Ishikawa (cell line): Measurements from ENCODE around the gene DEGS2.

ENCODE experiments used
- CEBPB ChIP-seq: IDR thresholded peaks from 2 replicates; pipeline ENCODE4 v1.6.1; 2012
- CREB1 ChIP-seq: IDR thresholded peaks from 2 replicates; pipeline ENCODE4 v1.6.1; 2012; ENCODE audit warnings: low read depth
- EGR1 ChIP-seq: IDR thresholded peaks from 2 replicates; pipeline ENCODE4 v1.6.1; 2012
- EP300 ChIP-seq: IDR thresholded peaks from 2 replicates; pipeline ENCODE4 v1.6.1; 2012; ENCODE audit warnings: borderline replicate concordance
- FOXM1 ChIP-seq: IDR thresholded peaks from 2 replicates; pipeline ENCODE4 v1.6.1; 2012; ENCODE audit warnings: low read depth, borderline replicate concordance
- NFIC ChIP-seq: IDR thresholded peaks from 2 replicates; pipeline ENCODE4 v1.6.1; 2012
- RAD21 ChIP-seq: IDR thresholded peaks from 2 replicates; pipeline ENCODE4 v1.6.1; 2012; ENCODE audit warnings: low read depth
- TAF1 ChIP-seq: IDR thresholded peaks from 2 replicates; pipeline ENCODE4 v1.6.1; 2012; ENCODE audit warnings: low read depth, mild to moderate bottlenecking
- TCF12 ChIP-seq: IDR thresholded peaks from 2 replicates; pipeline ENCODE4 v1.6.1; 2012; ENCODE audit warnings: low read depth
- TEAD4 ChIP-seq: IDR thresholded peaks from 2 replicates; pipeline ENCODE4 v1.6.1; 2012
- YY1 ChIP-seq: IDR thresholded peaks from 2 replicates; pipeline ENCODE4 v1.6.1; 2012; ENCODE audit warnings: low read depth
- ZBTB7A ChIP-seq: IDR thresholded peaks from 2 replicates; pipeline ENCODE4 v1.6.1; 2012; ENCODE audit warnings: low read depth
- TF ChIP-seq, protein P1 (sequence below): IDR thresholded peaks from 2 replicates; pipeline ENCODE4 v1.6.1; 2012
- TF ChIP-seq, protein P2 (sequence below): IDR thresholded peaks from 2 replicates; pipeline ENCODE4 v1.6.1; 2012
- TF ChIP-seq, protein P3 (sequence below): IDR thresholded peaks from 2 replicates; pipeline ENCODE4 v1.6.1; 2012; ENCODE audit warnings: low read depth, mild to moderate bottlenecking

DEGS2 gene

DNA sequence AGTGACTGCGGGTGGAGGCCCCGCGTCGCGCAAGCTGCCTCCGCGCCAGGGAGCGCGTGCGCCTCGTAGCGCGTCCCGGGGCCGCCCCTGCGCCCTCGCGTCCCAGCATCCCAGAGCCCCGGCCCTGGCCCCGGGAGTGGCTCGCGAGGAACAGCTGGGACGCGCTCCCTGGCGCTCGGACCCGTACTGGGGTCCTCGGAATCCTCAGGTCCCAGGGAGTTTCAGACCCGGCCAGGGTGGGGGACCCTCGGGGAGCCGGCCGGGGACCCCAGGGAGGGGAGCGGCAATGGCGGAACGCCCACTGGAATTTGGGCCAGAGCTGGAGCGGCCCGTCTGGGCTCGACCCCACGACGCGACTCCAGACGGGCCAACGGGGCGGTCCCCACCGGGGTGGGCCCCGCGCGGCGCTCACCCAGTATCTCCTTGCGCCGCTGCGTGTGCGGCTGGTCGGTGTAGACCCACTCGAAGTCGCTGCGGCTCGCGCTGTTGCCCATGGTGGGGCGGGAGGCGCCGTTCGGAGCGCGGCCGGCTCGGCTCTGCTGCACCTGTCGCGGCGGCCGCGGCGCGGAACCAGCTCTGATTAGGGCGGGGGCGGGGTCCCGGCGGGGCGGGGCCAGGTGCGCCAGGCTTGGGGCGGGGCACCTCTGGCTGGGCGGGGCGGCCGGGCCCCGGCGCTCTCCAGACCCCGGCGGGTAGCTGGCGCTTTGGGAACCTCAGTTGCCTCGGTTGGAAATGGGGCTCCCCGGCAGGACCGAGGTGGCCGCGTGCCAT is at the start of gene DEGS2:
DEGS2 (minus strand) TSS at position 552 of the 771 bp plus-strand sequence; CDS start at position 494, 58 bp downstream.
- 0 out of 2 replicates have a peak, but pooled peaks have one; percentile 72 for TF ChIP-seq ZBTB7A
- TF ChIP-seq, protein P1, sequence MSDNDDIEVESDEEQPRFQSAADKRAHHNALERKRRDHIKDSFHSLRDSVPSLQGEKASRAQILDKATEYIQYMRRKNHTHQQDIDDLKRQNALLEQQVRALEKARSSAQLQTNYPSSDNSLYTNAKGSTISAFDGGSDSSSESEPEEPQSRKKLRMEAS = peak; percentile 44; the same call in 1 of the 2 replicates
- TF ChIP-seq EP300 = no peak

DNA sequence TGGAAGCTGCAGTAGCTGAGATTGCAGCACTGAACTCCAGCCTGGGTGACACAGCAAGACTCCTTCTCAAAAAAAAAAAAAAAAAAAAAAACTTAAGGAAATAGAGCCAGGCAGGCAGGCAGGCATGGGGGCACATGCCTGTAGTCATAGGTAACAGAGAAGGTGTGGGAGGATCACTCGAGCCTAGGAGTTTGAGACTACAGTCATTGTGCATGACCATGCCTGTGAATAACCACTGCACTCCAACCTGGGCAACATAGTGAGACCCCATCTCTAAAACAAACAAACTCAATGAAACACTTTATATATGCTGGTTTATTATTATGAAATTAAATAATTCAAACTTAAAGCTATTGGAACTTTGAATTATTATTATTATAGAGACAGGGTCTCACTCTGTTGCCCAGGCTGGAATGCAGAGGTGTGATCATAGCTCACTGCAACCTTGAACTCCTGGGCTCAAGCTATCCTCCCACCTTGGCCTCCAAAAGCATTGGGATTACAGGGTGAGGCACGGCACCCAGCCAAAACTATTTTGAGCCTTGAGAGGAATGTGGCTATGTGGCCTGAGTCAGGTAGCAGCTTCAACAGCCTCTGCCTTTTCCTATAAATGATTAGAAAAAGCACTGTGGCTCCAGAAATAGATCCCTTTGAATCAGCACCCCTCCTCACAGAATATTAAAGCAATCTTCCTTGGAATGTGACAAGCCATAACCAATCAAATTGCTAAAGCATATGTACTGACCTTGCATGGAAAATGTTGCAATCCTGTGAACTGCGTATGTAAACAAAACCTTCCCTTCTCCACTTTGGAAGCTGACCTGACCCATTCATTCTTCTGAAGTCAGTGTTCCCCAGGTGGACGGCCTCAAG is 44.8 kb upstream of the DEGS2 start:
- TF ChIP-seq CEBPB = peak; percentile 59; the same call in 1 of the 2 replicates
- TF ChIP-seq FOXM1 = no peak
- no peak for TF ChIP-seq ZBTB7A
- TF ChIP-seq NFIC = no peak

DNA sequence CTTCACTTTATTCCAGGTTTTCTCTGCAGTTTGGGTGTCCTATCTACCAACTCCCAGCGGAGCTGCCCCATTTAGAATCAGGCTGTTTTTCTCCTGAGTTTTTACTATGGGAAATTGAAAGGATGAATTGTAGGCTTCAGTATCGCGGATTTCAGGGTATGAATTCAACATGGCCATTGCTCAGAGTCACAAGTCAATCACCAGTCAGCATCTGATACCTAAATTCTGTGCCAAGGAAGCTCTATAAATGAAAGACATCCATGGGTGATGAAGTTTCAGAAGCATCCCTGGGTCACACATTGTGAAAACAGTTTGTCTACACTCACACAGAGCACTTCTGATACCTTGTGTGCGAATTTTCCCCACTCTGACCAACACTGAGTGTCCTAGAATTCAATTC is 43.7 kb upstream of the DEGS2 start:
- TF ChIP-seq EP300 (no peak), EGR1 (no peak), TAF1 (no peak), RAD21 (no peak), CEBPB (no peak), FOXM1 (no peak), ZBTB7A (no peak), NFIC (no peak), CREB1 (no peak), TEAD4 (no peak), YY1 (no peak), TCF12 (no peak)
- TF ChIP-seq, protein P2, sequence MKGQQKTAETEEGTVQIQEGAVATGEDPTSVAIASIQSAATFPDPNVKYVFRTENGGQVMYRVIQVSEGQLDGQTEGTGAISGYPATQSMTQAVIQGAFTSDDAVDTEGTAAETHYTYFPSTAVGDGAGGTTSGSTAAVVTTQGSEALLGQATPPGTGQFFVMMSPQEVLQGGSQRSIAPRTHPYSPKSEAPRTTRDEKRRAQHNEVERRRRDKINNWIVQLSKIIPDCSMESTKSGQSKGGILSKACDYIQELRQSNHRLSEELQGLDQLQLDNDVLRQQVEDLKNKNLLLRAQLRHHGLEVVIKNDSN = no peak
- TF ChIP-seq, protein P3, sequence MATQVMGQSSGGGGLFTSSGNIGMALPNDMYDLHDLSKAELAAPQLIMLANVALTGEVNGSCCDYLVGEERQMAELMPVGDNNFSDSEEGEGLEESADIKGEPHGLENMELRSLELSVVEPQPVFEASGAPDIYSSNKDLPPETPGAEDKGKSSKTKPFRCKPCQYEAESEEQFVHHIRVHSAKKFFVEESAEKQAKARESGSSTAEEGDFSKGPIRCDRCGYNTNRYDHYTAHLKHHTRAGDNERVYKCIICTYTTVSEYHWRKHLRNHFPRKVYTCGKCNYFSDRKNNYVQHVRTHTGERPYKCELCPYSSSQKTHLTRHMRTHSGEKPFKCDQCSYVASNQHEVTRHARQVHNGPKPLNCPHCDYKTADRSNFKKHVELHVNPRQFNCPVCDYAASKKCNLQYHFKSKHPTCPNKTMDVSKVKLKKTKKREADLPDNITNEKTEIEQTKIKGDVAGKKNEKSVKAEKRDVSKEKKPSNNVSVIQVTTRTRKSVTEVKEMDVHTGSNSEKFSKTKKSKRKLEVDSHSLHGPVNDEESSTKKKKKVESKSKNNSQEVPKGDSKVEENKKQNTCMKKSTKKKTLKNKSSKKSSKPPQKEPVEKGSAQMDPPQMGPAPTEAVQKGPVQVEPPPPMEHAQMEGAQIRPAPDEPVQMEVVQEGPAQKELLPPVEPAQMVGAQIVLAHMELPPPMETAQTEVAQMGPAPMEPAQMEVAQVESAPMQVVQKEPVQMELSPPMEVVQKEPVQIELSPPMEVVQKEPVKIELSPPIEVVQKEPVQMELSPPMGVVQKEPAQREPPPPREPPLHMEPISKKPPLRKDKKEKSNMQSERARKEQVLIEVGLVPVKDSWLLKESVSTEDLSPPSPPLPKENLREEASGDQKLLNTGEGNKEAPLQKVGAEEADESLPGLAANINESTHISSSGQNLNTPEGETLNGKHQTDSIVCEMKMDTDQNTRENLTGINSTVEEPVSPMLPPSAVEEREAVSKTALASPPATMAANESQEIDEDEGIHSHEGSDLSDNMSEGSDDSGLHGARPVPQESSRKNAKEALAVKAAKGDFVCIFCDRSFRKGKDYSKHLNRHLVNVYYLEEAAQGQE = no peak
- TF ChIP-seq, protein P1 = no peak

DNA sequence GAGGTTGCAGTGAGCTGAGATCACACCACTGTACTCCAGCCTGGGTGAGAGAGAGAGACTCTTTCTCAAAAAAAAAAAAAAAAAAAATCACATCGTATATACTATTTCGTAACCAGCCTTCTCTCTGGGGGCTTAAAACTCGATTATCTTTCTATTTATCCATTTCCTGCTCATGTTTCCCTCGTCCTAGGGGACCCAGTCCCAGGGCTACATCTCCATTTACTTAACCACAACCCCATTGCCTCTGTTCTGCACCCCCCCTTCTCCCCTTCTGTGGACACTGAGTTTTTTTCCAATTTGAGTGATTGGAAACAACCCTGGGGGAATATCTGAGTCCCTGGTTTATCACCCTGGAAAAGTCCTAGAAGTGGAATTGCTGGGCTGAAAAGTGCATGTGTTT is 43.3 kb upstream of the DEGS2 start:
- TF ChIP-seq, protein P3 = no peak
- no peak for TF ChIP-seq CREB1
- no peak for TF ChIP-seq RAD21
- TF ChIP-seq CEBPB = no peak
- TF ChIP-seq TEAD4 = no peak
- TF ChIP-seq NFIC = no peak
- no peak for TF ChIP-seq TCF12
- TF ChIP-seq ZBTB7A = no peak
- TF ChIP-seq YY1 = no peak
- TF ChIP-seq EGR1 = no peak
- TF ChIP-seq, protein P1 = no peak
- TF ChIP-seq EP300 = no peak
- TF ChIP-seq FOXM1 = no peak
- no peak for TF ChIP-seq TAF1

DNA sequence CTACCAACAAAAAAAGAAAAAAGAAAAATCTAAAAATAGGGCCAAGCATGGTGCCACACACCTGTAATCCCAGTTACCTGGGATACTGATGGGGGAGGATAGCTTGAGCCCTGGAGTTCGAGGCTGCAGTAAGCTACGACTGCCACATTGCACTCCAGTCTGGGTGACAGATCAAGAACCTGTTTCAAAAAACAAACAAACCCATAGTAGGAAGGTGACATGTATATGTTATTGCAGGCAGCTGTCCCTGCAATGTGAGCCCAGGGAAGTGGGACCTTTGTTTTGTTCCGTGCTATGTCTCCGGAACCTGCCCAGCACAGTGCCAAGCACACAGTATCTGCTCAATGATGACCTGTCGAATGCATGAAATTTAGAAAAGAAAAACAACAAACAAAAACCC is 42.3 kb upstream of the DEGS2 start:
- TF ChIP-seq EP300 = no peak
- TF ChIP-seq TEAD4 = no peak
- TF ChIP-seq FOXM1 = no peak
- no peak for TF ChIP-seq CEBPB
- TF ChIP-seq TAF1 = no peak
- TF ChIP-seq, protein P3 = no peak
- TF ChIP-seq CREB1 = no peak
- no peak for TF ChIP-seq RAD21
- TF ChIP-seq EGR1 = no peak
- no peak for TF ChIP-seq NFIC
- TF ChIP-seq YY1 = no peak
- TF ChIP-seq, protein P2 = no peak
- TF ChIP-seq, protein P1 = no peak
- no peak for TF ChIP-seq ZBTB7A
- no peak for TF ChIP-seq TCF12
